Measurements from ENCODE around the gene ORM1.
"Not testable (repeated sequence)": the region's sequence is repeated elsewhere in the genome, so short reads cannot be mapped to it uniquely, and the experiment has no call there.

The ORM1 gene

GRCh38 chr9:114319147-114319546, 3.8 kb upstream of the ORM1 start:
- DNase-seq, result peak in 1 of 10 donors; percentile 13
- intact Hi-C loops (cut with DNase I), result no loop called here

GRCh38 chr9:114320710-114321109, 2.2 kb upstream of the ORM1 start:
- peak in 1 of 10 donors; percentile 53 for DNase-seq
- intact Hi-C loops (cut with DNase I), result not testable (repeated sequence)

- no peak for DNase-seq
Observed at GRCh38 chr9:114321759-114322158, 1.1 kb upstream of the ORM1 start.

GRCh38 chr9:114322160-114322818, 609 bp upstream of the ORM1 start:
- DNase-seq, result peak in 1 of 10 donors; percentile 67
- intact Hi-C loops (cut with DNase I), result not testable (repeated sequence)

More at GRCh38 chr9:114321759-114322158, 1.1 kb upstream of the ORM1 start:
- intact Hi-C loops (cut with DNase I), result no loop called here

GRCh38 chr9:114323849-114324248, 951 bp downstream of the ORM1 start:
- intact Hi-C loops (cut with DNase I), result not testable (repeated sequence)
- peak in 1 of 10 donors; percentile 12 for DNase-seq

- intact Hi-C loops (cut with DNase I), result no loop called here
- DNase-seq, result peak in 1 of 10 donors; percentile 49
Observed at GRCh38 chr9:114324492-114324891, 1.6 kb downstream of the ORM1 start.

GRCh38 chr9:114324965-114325364, 2.1 kb downstream of the ORM1 start:
- DNase-seq, result peak in 1 of 10 donors; percentile 22
- intact Hi-C loops (cut with DNase I), result not testable (repeated sequence)

GRCh38 chr9:114325684-114326254, 2.9 kb downstream of the ORM1 start:
- DNase-seq, result peak in 1 of 10 donors; percentile 32
- intact Hi-C loops (cut with DNase I), result not testable (repeated sequence)

- intact Hi-C loops (cut with DNase I), result no loop called here
- DNase-seq, result peak in 1 of 10 donors; percentile 53
Observed at GRCh38 chr9:114327749-114328148, 4.9 kb downstream of the ORM1 start.

- intact Hi-C loops (cut with DNase I), result not testable (repeated sequence)
- DNase-seq, result peak in 1 of 10 donors; percentile 48
Observed at GRCh38 chr9:114328357-114328820, 5.5 kb downstream of the ORM1 start.

GRCh38 chr9:114328937-114329624, 6.2 kb downstream of the ORM1 start:
- peak in 1 of 10 donors; percentile 35 for DNase-seq

GRCh38 chr9:114329625-114330022, 6.7 kb downstream of the ORM1 start, which contains the start of gene ORM2:
Gene ORM2, plus strand, starts transcription at chr9:114329869. Its CDS starts 36 bp downstream, at chr9:114329905.
- intact Hi-C loops (cut with DNase I); DNase-seq: not testable (repeated sequence)

More at GRCh38 chr9:114328937-114329624, 6.2 kb downstream of the ORM1 start:
- intact Hi-C loops (cut with DNase I), result not testable (repeated sequence)

GRCh38 chr9:114330636-114331035, 7.7 kb downstream of the ORM1 start:
- DNase-seq, result peak in 1 of 10 donors; percentile 35
- intact Hi-C loops (cut with DNase I), result no loop called here

GRCh38 chr9:114331229-114332195, 8.6 kb downstream of the ORM1 start:
- peak in 1 of 10 donors; percentile 68 for DNase-seq
- intact Hi-C loops (cut with DNase I), result not testable (repeated sequence)

- intact Hi-C loops (cut with DNase I), result not testable (repeated sequence)
- DNase-seq, result peak in 1 of 10 donors; percentile 24
Observed at GRCh38 chr9:114332474-114333040, 9.7 kb downstream of the ORM1 start.

GRCh38 chr9:114333718-114334117, 10.8 kb downstream of the ORM1 start:
- DNase-seq; intact Hi-C loops (cut with DNase I): not testable (repeated sequence)

GRCh38 chr9:114334490-114334889, 11.6 kb downstream of the ORM1 start:
- peak in 1 of 10 donors; percentile 72 for DNase-seq
- intact Hi-C loops (cut with DNase I), result no loop called here

- intact Hi-C loops (cut with DNase I), result no loop called here
- DNase-seq, result peak in 1 of 10 donors; percentile 56
Observed at GRCh38 chr9:114335745-114336144, 12.8 kb downstream of the ORM1 start.

- intact Hi-C loops (cut with DNase I), result no loop called here
- peak in 1 of 10 donors; percentile 62 for DNase-seq
Observed at GRCh38 chr9:114336157-114336556, 13.3 kb downstream of the ORM1 start.
